Measurements from ENCODE around the gene PLPP4. TPM values are rescaled to one million over a fixed set of nuclear protein-coding genes. Genes with fewer than 3 reads are reported as not detected.
A peak's percentile ranks its signal among the peaks of the same experiment; 100 is the strongest.

Gene PLPP4
- total RNA-seq, 8 experiments from 2014 or later: 0.23 to 11.9 (median 0.62) TPM

DNA sequence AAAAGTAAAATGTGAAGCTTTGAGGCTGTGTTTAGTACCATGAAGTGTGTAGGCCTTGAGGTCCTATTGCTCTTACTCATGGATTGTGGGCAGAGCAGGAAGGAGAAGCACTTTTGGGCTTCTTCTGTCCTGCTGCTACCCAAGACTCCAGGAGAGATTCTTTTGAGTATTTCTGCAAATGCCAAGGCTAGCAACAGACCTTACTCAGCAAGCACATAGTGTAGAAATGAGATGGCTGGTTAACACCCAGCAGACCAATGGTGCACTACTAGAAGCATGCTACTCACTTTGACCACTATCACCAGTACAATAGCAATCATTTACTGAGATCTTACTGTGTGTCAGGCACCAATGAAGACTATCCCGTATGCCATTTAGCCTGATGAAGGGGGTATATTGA is 3.2 kb downstream of the PLPP4 start:
- H3K4me3 ChIP-seq: no peak overlapping the region
- in situ Hi-C loops (cut with MboI; ENCODE audit: low pct_unique_long_range_greater_than_20kb in 2 of 9, low sequenced_read_pairs in 9 of 9, unreplicated experiment in 9 of 9): no loop called here
- peaks cover 5 to 6% of the 10 kb centered on the region in 2 donors for H3K4me1 ChIP-seq (replicated peaks in 1 of 2)
- 0 to 88% (median 68%) methylated on average over 1 of the region's 1 CpG; no CpG with 5 or more reads in 4 of the 10 experiments for WGBS, 10 experiments
- H3K27ac ChIP-seq: no peak overlapping the region
- ATAC-seq (replicated peaks in 6 of 8): no peak

DNA sequence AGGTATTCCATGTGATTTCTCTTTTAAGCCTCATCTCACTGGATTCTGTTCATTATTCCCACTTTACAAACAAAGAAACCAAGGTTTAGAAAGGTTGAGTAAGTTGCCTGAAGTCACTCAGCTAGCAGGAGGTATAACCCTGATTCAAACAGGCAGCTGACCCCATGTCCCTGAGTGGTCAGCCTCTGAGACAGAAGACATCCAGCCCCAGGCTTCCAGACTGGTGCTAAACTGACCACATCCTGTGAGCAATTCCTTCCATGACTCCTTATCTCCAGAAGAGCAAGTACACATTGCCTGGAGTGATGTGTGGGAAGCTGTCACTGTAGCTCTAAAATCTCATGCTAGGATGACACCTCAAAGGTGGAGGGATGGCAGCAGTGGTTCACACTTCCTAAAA is 3.7 kb downstream of the PLPP4 start:
- Histone ChIP-seq H3K27ac (no peak overlapping the region), H3K4me3 (no peak overlapping the region), H3K4me1 (replicated peaks in 1 of 2) (peaks cover 5 to 6% of the 10 kb centered on the region in 2 donors)
- no peak for ATAC-seq (replicated peaks in 6 of 8)
- in situ Hi-C loops (cut with MboI; ENCODE audit: low pct_unique_long_range_greater_than_20kb in 2 of 9, low sequenced_read_pairs in 9 of 9, unreplicated experiment in 9 of 9): no loop called here

DNA sequence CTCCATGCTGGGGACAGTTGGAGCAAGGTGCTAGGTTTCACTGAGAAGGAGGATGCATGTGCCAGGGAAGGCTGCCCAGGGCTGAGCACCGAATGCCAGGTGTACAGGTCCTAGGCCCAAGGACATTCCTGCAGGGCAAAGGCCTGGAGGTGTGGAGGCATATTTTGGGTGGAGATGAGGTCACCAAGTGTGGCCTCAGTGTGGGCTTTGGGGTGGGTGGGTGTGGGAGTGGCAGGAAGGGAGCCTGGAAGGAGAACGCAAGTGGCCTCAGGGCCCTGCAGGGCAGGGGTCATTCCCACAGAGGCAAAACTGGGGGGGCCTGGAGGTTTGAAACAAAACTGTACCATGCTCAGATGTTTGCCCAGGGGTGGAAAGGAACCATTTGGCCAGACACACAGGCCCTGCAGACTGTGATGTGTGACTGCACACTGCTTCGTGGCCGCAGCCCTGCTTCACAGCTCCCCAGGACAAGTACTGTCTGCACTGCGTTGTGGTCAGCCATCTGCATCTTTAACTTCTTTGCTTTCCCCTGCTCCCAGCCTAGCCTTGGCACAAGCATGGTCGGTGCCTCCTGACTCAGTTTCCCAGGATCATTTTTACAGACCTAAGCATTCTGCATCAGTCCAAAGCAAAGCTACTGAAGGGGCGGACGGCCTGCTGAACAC is 5.1 kb downstream of the PLPP4 start:
- H3K27ac ChIP-seq: no peak overlapping the region
- no peak overlapping the region for H3K4me3 ChIP-seq
- in situ Hi-C loops (cut with MboI; ENCODE audit: low pct_unique_long_range_greater_than_20kb in 2 of 9, low sequenced_read_pairs in 9 of 9, unreplicated experiment in 9 of 9): no loop called here
- peaks cover 0 to 5% of the 10 kb centered on the region in 2 donors for H3K4me1 ChIP-seq (replicated peaks in 1 of 2)
- no peak for ATAC-seq (replicated peaks in 6 of 8)
- 60 to 100% (median 88%) methylated on average over 1 to 4 of the region's 8 CpGs; no CpG with 5 or more reads in 4 of the 10 experiments for WGBS, 10 experiments

DNA sequence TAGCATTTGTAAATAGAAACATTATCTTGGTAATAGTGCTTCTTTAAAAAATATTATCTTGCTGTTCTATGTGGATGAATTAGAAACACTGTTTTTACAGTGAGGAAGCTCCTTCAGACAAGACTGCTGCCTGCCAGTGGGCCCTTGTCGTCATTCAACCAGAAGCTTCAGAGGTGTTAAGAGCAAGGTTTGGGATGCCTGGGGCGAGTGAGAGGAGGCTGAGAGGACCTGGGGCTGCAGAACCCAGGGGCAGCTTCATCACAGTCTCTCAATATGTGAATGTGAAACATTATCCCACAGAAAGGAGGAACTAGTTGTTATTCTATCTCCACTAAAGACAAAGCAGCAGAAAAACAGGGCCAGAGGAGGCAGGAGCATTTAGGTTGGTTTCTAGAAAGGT is 8.1 kb downstream of the PLPP4 start:
- no peaks in the 10 kb centered on the region for H3K4me1 ChIP-seq (replicated peaks in 1 of 2)
- no peak for ATAC-seq (replicated peaks in 6 of 8)
- WGBS, 10 experiments: 39 to 90% (median 79%) methylated on average over 2 of the region's 2 CpGs; no CpG with 5 or more reads in 7 of the 10 experiments
- no peak overlapping the region for H3K27ac ChIP-seq
- in situ Hi-C loops (cut with MboI; ENCODE audit: low pct_unique_long_range_greater_than_20kb in 2 of 9, low sequenced_read_pairs in 9 of 9, unreplicated experiment in 9 of 9): no loop called here
- H3K4me3 ChIP-seq: no peak overlapping the region

DNA sequence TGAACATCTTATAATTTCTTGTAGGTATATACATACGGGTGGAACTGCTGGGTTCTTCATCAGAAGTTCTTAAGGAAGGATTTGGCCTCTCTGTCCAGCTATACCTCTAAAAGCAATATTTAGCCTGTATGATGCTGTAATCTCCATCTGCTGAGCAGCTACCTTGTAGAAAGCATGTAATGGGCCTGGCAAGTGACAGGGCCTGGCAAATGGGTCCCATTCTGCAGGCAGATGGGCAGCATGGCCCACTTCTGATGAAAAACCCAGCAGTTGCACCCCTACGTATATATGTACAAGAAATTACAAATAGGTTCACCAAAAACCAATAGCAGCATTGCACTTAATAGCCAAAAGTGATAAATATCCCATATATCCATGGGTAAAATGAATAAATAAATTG is 9.0 kb downstream of the PLPP4 start:
- no peak for ATAC-seq (replicated peaks in 6 of 8)
- WGBS, 10 experiments: 60 to 100% (median 70%) methylated on average over 1 to 2 of the region's 2 CpGs; no CpG with 5 or more reads in 2 of the 10 experiments
- no peak overlapping the region for H3K4me3 ChIP-seq
- H3K4me1 ChIP-seq (replicated peaks in 1 of 2): no peaks in the 10 kb centered on the region
- in situ Hi-C loops (cut with MboI; ENCODE audit: low pct_unique_long_range_greater_than_20kb in 2 of 9, low sequenced_read_pairs in 9 of 9, unreplicated experiment in 9 of 9): no loop called here
- no peak overlapping the region for H3K27ac ChIP-seq

DNA sequence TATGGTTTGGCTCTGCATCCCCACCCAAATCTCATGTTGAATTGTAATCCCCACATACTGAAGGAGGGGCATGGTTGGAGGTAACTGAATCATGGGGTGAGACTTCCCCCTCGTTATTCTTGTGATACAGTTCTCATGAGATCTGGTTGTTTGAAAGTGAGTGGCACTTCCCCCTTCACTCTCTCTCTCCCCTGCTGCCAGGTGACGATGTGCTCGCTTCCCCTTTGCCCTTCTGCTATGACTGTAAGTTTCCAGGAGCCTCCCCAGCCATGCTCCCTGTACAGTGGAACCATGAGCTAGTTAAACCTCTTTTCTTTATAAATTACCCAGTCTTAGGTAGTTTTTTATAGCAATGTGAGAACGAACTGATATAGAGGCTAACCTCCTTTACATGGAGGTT is 16.6 kb downstream of the PLPP4 start:
- in situ Hi-C loops (cut with MboI; ENCODE audit: low pct_unique_long_range_greater_than_20kb in 2 of 9, low sequenced_read_pairs in 9 of 9, unreplicated experiment in 9 of 9): no loop called here
- WGBS, 10 experiments: 29 to 93% (median 64%) methylated on average over 1 to 4 of the region's 4 CpGs
- ATAC-seq (replicated peaks in 6 of 8): no peak
- Histone ChIP-seq H3K4me3 (no peak overlapping the region), H3K27ac (no peak overlapping the region), H3K4me1 (replicated peaks in 1 of 2) (peaks cover 0 to 5% of the 10 kb centered on the region in 2 donors)

DNA sequence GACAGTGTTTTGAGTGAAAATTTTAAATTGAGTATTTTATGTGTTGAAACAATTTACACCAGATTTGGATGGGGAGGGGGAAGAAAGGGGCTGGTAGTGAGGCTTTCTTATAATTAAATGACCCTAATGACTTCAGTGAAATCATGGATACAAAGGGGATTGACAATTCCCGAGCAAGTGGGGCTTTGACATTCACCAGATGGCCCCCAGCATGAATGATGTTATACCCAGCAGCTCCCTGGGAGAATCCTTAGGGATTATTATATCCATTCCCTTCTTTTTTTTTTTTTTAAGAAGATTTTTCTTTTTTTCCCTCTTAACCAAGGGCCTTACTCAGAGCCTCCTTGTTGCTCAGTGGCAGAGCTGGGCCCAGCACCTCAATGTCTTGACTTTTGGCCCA is 17.9 kb downstream of the PLPP4 start:
- no peak for ATAC-seq (replicated peaks in 6 of 8)
- no peak overlapping the region for H3K4me3 ChIP-seq
- 33 to 100% (median 59%) methylated on average over 1 of the region's 1 CpG; no CpG with 5 or more reads in 4 of the 10 experiments for WGBS, 10 experiments
- H3K27ac ChIP-seq: no peak overlapping the region
- peaks cover 0 to 5% of the 10 kb centered on the region in 2 donors for H3K4me1 ChIP-seq (replicated peaks in 1 of 2)
- in situ Hi-C loops (cut with MboI; ENCODE audit: low pct_unique_long_range_greater_than_20kb in 2 of 9, low sequenced_read_pairs in 9 of 9, unreplicated experiment in 9 of 9): no loop called here

DNA sequence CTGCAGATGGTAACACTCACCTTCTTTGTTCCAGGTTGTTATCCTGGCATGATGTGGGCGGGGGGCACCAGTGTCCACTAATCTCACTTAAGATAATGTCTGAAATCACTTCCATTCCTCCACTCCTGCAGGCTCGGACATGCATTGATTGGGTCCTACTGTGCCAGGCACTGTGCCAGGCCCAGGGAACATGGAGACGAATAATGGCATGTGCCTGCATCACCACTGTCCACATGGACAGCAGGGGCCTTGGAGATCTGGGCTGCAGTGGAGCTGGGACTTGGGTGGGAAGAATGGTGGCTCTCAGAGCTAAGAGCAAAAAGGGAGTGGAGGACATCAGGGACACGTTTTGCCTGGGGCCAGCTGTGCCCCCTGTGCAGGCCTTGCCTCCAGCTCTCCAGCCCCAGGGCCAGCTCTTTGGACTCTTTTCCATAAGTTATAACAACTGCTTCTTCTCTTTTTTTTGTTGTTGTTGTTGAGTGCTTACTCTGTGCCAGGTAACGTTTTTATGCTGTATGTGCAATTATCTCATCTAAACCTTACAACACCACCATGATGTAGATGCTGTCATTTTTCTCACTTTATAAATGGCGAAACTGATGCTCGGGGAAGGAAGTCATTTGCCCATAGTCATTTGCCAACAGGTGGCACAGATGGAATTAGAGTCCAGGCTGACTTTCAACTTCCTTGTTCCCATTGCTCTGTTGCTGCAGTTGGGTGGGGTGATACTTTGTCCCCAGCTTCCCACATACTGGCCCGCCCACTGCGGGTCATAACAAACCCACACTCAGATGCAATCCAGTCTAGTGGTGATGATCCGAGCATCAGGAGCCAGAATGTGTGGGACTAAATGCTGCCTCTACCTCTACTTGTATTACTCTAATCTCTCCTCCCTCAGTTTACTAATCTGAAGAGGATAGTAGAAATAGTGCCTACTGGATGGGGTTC is 19.1 kb downstream of the PLPP4 start:
- WGBS, 10 experiments: 60 to 100% (median 83%) methylated on average over 1 to 8 of the region's 10 CpGs
- H3K4me3 ChIP-seq: no peak overlapping the region
- H3K27ac ChIP-seq: no peak overlapping the region
- ATAC-seq (replicated peaks in 6 of 8): peak in 3 of 8 experiments; percentile 36 to 68 (median 37)
- in situ Hi-C loops (cut with MboI; ENCODE audit: low pct_unique_long_range_greater_than_20kb in 2 of 9, low sequenced_read_pairs in 9 of 9, unreplicated experiment in 9 of 9): no loop called here
- H3K4me1 ChIP-seq (replicated peaks in 1 of 2): peaks cover 0 to 5% of the 10 kb centered on the region in 2 donors

DNA sequence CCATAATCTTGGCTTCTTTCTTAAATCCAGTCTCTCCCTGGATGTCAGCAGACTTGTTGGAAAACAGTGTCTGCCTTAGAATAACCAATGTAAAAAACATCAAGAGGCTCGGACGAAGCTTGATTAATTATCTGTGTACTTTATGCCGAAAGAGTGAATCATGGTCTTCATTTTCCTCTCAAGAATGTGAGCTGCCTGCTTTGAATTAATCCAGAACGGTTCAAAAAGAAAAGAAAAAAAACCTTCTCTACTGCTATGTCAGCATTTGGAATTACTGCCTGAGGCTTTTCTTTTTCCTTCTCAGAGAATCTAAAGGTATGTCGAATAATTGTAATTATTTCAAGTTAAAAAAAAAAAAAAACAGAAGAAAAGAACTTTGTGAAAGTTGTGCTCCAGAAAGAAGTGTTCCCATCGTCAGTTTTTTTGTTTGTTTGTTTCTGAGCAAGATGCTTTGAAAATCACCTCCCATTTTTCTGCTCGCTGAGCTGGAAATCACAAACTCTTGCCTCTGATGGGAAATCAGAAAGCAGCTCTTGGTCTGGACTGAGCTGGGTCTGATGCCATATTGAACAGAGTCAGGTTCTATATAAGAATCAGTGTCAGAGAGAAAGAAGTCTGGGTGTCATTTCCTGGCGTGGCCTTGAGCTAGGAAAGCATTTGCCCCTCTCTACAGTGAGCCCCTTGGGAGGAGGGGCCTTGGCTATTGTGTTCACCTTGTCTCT is 20.2 kb downstream of the PLPP4 start:
- H3K27ac ChIP-seq: no peak overlapping the region
- in situ Hi-C loops (cut with MboI; ENCODE audit: low pct_unique_long_range_greater_than_20kb in 2 of 9, low sequenced_read_pairs in 9 of 9, unreplicated experiment in 9 of 9): no loop called here
- WGBS, 10 experiments: 4 to 63% (median 27%) methylated on average over 5 to 8 of the region's 8 CpGs
- no peak overlapping the region for H3K4me3 ChIP-seq
- ATAC-seq (replicated peaks in 6 of 8): peak in 7 of 8 experiments; percentile 36 to 87 (median 77)
- peaks cover 0 to 5% of the 10 kb centered on the region in 2 donors for H3K4me1 ChIP-seq (replicated peaks in 1 of 2)

DNA sequence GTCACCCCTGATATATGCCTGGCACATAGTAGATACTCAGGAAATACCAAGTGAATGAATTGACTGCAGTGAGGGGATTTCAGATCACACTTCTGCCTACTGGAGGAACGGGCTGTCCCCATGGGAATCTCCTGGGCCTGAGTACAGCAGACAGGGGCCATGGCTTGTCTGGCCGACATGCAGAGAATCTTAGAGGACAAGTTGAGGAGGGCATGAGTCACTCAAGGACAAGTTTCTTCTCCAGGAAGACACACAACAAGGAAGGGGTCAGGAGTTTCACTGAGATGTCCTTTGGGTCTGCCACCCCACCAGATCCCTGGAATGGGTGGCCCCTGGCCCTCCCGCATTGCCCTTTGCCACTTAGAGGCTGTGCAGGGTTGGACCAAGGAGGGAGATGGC is 20.7 kb downstream of the PLPP4 start:
- in situ Hi-C loops (cut with MboI; ENCODE audit: low pct_unique_long_range_greater_than_20kb in 2 of 9, low sequenced_read_pairs in 9 of 9, unreplicated experiment in 9 of 9): no loop called here

DNA sequence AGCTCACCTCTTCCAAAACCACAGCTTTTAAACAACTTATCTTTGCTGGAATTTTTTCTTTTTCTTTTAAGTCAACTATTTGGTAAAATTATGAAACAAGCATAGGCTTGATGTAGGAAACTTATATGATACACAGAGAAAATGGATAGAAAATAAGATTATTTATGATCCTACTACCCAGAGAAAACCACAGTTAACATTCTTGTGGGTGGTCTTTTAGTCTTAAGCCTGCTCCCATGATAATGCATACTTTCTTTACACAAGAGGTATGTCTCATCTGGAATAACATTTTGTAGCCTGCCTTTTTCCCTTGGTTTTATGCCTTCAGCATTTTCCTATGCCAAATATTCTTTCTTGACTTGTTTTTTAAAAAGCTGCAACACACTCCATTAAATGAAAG is 21.4 kb downstream of the PLPP4 start:
- no peak for ATAC-seq (replicated peaks in 6 of 8)
- Histone ChIP-seq H3K4me3 (no peak overlapping the region), H3K27ac (no peak overlapping the region), H3K4me1 (replicated peaks in 1 of 2) (peaks cover 0 to 5% of the 10 kb centered on the region in 2 donors)
- in situ Hi-C loops (cut with MboI; ENCODE audit: low pct_unique_long_range_greater_than_20kb in 2 of 9, low sequenced_read_pairs in 9 of 9, unreplicated experiment in 9 of 9): no loop called here

More for the DNA sequence above, 20.7 kb downstream of the PLPP4 start:
- H3K4me3 ChIP-seq: no peak overlapping the region
- WGBS, 10 experiments: 60 to 100% (median 80%) methylated on average over 1 of the region's 3 CpGs; no CpG with 5 or more reads in 7 of the 10 experiments
- ATAC-seq (replicated peaks in 6 of 8): no peak
- H3K27ac ChIP-seq: no peak overlapping the region
- H3K4me1 ChIP-seq (replicated peaks in 1 of 2): peaks cover 0 to 5% of the 10 kb centered on the region in 2 donors

DNA sequence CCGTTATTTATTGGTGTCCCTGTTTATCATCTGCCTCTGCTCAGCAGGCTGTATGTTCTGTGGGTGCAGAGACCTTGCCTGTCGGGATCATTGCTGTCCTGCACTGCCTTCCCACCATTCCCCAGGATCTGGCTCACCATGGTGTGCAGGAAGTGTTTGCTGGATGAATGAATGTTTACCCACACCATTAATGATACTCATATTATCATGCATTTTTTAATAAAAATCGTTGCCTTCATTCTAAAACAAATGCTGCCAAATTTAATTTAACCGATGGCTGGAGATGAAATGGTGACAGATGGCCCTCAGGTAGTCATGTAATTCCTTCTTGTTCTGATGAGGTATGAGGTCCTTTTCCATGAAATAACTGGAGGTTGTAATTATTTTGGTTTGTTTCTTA is 22.5 kb downstream of the PLPP4 start:
- in situ Hi-C loops (cut with MboI; ENCODE audit: low pct_unique_long_range_greater_than_20kb in 2 of 9, low sequenced_read_pairs in 9 of 9, unreplicated experiment in 9 of 9): no loop called here
- WGBS, 10 experiments: 10 to 84% (median 48%) methylated on average over 1 to 4 of the region's 4 CpGs; no CpG with 5 or more reads in 1 of the 10 experiments
- Histone ChIP-seq H3K4me1 (replicated peaks in 1 of 2) (peaks cover 0 to 5% of the 10 kb centered on the region in 2 donors), H3K4me3 (no peak overlapping the region), H3K27ac (no peak overlapping the region)
- ATAC-seq (replicated peaks in 6 of 8): no peak

DNA sequence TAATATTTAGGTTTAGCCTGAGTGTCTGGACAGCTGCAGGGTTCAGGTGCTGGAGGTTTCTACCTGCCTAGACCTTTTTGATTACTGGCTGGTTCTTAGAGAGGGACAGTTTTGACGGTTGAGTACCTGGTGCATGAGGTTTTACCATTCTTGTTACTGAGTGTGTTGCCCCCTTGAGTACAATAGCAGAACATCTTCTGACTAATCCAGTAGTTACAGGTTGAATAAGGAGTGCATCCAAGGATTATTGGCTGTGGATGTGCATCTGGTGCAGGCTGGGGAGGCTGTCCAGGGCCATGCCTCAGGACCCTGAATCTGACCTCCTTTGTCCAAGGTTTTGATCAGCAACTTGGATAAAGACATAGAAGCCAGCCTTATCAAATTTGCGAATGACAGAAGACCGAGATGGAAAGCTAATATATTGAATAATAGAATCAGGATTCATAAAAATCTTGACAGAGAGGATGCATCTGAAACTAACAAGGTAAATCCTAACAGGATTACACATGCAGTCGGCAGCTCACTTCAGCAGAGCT is 23.1 kb downstream of the PLPP4 start:
- WGBS, 10 experiments: 64 to 100% (median 75%) methylated on average over 1 to 4 of the region's 4 CpGs; no CpG with 5 or more reads in 2 of the 10 experiments
- in situ Hi-C loops (cut with MboI; ENCODE audit: low pct_unique_long_range_greater_than_20kb in 2 of 9, low sequenced_read_pairs in 9 of 9, unreplicated experiment in 9 of 9): no loop called here
- H3K4me1 ChIP-seq (replicated peaks in 1 of 2): peaks cover 0 to 5% of the 10 kb centered on the region in 2 donors
- no peak overlapping the region for H3K27ac ChIP-seq
- no peak overlapping the region for H3K4me3 ChIP-seq
- peak in 1 of 8 experiments; percentile 17 for ATAC-seq (replicated peaks in 6 of 8)

All from motor neuron (in vitro differentiated cells).